DND-41 (cell line): ENCODE results near the gene IQGAP2.

Experiments
- ATAC-seq: fragments of 200-7000 bp; cut with Tn5 transposase; 3 replicates; pipeline ENCODE4 v1.9.1; 2021; ENCODE audit warnings: low read depth; ENCODE audit not compliant: insufficient read depth
- DNase-seq: peaks from one replicate; pipeline ENCODE4 v3.0.0-alpha.2; 2020
- H2AFZ ChIP-seq: 2 replicates; pipeline ENCODE4 v1.6.0; 2012; ENCODE audit warnings: low read depth, low read length
- H3K27ac ChIP-seq: 2 replicates; pipeline ENCODE4 v1.5.1; 2012; ENCODE audit warnings: low read length, inconsistent platforms
- H3K27me3 ChIP-seq: fragments of 200-600 bp; sonication (generic); 2 replicates; pipeline ENCODE4 v1.6.0; 2012; ENCODE audit warnings: low read length, mild to moderate bottlenecking, inconsistent platforms; ENCODE audit not compliant: insufficient read depth, poor library complexity
- H3K36me3 ChIP-seq: 2 replicates; pipeline ENCODE4 v1.5.1; 2012; ENCODE audit warnings: low read length, inconsistent platforms; ENCODE audit not compliant: insufficient read depth
- H3K4me1 ChIP-seq: 2 replicates; pipeline ENCODE4 v1.5.1; 2012; ENCODE audit warnings: mild to moderate bottlenecking, low read length; ENCODE audit not compliant: insufficient read depth
- H3K4me2 ChIP-seq: 2 replicates; pipeline ENCODE4 v1.6.0; 2012; ENCODE audit warnings: mild to moderate bottlenecking, moderate library complexity, low read length, inconsistent platforms; ENCODE audit not compliant: insufficient read depth
- H3K4me3 ChIP-seq, 2 experiments: fragments of 200-600 bp in 1 of 2; shearing (Covaris generic) in 1 of 2; 2 replicates each; pipeline ENCODE4 v1.5.1; 2012 to 2016; ENCODE audit warnings: inconsistent platforms in 2 of 2, low read length in 2 of 2, mild to moderate bottlenecking in 2 of 2, low read depth in 1 of 2, moderate library complexity in 1 of 2
- H3K79me2 ChIP-seq: 2 replicates; pipeline ENCODE4 v1.6.0; 2012; ENCODE audit warnings: low read length, inconsistent platforms; ENCODE audit not compliant: insufficient read depth
- H3K9ac ChIP-seq: 2 replicates; pipeline ENCODE4 v1.6.0; 2012; ENCODE audit warnings: low read depth, mild to moderate bottlenecking, inconsistent platforms, low read length, moderate library complexity
- H3K9me3 ChIP-seq: 2 replicates; pipeline ENCODE4 v1.5.1; 2012; ENCODE audit warnings: low read length, moderate library complexity, mild to moderate bottlenecking, inconsistent platforms; ENCODE audit not compliant: insufficient read depth, severe bottlenecking
- H4K20me1 ChIP-seq: 2 replicates; pipeline ENCODE4 v1.6.0; 2012; ENCODE audit warnings: low read length; ENCODE audit not compliant: insufficient read depth
- CTCF ChIP-seq: IDR thresholded peaks from 2 replicates; pipeline ENCODE4 v1.5.1; 2012; ENCODE audit warnings: borderline replicate concordance, low read length, moderate library complexity, mild to moderate bottlenecking; ENCODE audit not compliant: poor library complexity, severe bottlenecking; ENCODE audit errors: extremely low read depth
- EZH2 ChIP-seq: IDR thresholded peaks from 3 replicates; pipeline ENCODE4 v1.6.1; 2012; ENCODE audit warnings: borderline replicate concordance, low read depth, mild to moderate bottlenecking, moderate library complexity, low read length, inconsistent platforms; ENCODE audit not compliant: severe bottlenecking

IQGAP2 gene

GRCh38 chr5:76408104-76408654 is 5.1 kb downstream of the IQGAP2 start:
- DNase-seq = no peak
- Histone ChIP-seq H3K27me3 (peaks cover 36% of the 10 kb centered on the region), H3K79me2 (no peaks in the 10 kb centered on the region), H3K4me1 (peaks cover 15% of the 10 kb centered on the region), H3K9me3 (no peaks in the 10 kb centered on the region), H4K20me1 (peaks cover 7% of the 10 kb centered on the region), H3K4me2 (no peak overlapping the region), H3K36me3 (no peaks in the 10 kb centered on the region), H3K4me3 (no peak overlapping the region), H2AFZ (no peak overlapping the region), H3K27ac (no peak overlapping the region), H3K9ac (no peak overlapping the region)
- TF ChIP-seq CTCF = no peak
- TF ChIP-seq EZH2 = no peak
- ATAC-seq = no peak

- Histone ChIP-seq H2AFZ (no peak overlapping the region), H4K20me1 (no peaks in the 10 kb centered on the region), H3K4me3 (no peak overlapping the region), H3K4me1 (no peaks in the 10 kb centered on the region), H3K9ac (no peak overlapping the region), H3K9me3 (no peaks in the 10 kb centered on the region), H3K27me3 (no peaks in the 10 kb centered on the region), H3K79me2 (no peaks in the 10 kb centered on the region), H3K4me2 (no peak overlapping the region), H3K36me3 (no peaks in the 10 kb centered on the region), H3K27ac (no peak overlapping the region)
- DNase-seq (no peak), ATAC-seq (no peak)
- no peak for TF ChIP-seq EZH2
- TF ChIP-seq CTCF = no peak
Observed at GRCh38 chr5:76412511-76412910, 9.4 kb downstream of the IQGAP2 start.

GRCh38 chr5:76413746-76414145 is 10.7 kb downstream of the IQGAP2 start:
- no peak for TF ChIP-seq CTCF
- no peak for TF ChIP-seq EZH2
- Histone ChIP-seq H2AFZ (no peak overlapping the region), H3K9ac (no peak overlapping the region), H3K36me3 (no peaks in the 10 kb centered on the region), H3K27me3 (no peaks in the 10 kb centered on the region), H4K20me1 (no peaks in the 10 kb centered on the region), H3K27ac (no peak overlapping the region), H3K4me2 (no peak overlapping the region), H3K4me1 (no peaks in the 10 kb centered on the region), H3K4me3 (no peak overlapping the region), H3K9me3 (no peaks in the 10 kb centered on the region), H3K79me2 (no peaks in the 10 kb centered on the region)
- no peak for ATAC-seq
- no peak for DNase-seq

- H2AFZ ChIP-seq = no peak overlapping the region
Observed at GRCh38 chr5:76414788-76415187, 11.7 kb downstream of the IQGAP2 start.

More at GRCh38 chr5:76414788-76415187, 11.7 kb downstream of the IQGAP2 start:
- Histone ChIP-seq H3K9me3 (no peaks in the 10 kb centered on the region), H3K36me3 (no peaks in the 10 kb centered on the region), H3K9ac (no peak overlapping the region), H3K4me3 (no peak overlapping the region), H3K4me1 (no peaks in the 10 kb centered on the region), H3K79me2 (no peaks in the 10 kb centered on the region), H3K27me3 (no peaks in the 10 kb centered on the region), H4K20me1 (no peaks in the 10 kb centered on the region), H3K4me2 (no peak overlapping the region), H3K27ac (no peak overlapping the region)
- DNase-seq = no peak
- no peak for ATAC-seq
- TF ChIP-seq CTCF (no peak), EZH2 (no peak)
